GM10248 (cell line): ENCODE data around the gene MYO9B.

Experiments used
- CTCF ChIA-PET: fragments of 300-600 bp; sonication (Branson Sonifier 250); formaldehyde crosslinking; extraction: SDS; loops from one replicate; lab custom pipeline; 2021; ENCODE audit warnings: antibody characterized with exemption; lab: Yijun Ruan, JAX
- POLR2A ChIA-PET: fragments of 350-650 bp; sonication (Branson Sonifier 250); formaldehyde crosslinking; extraction: SDS; loops from one replicate; lab custom pipeline; 2020; ENCODE audit warnings: antibody characterized with exemption; lab: Yijun Ruan, JAX
- DNase-seq: peaks from one replicate; pipeline ENCODE4 v3.0.0; 2012; ENCODE audit errors: extremely low spot score
- TF ChIP-seq, protein P1 (sequence below): IDR thresholded peaks from 2 replicates; pipeline ENCODE4 v1.5.1; 2012; ENCODE audit warnings: mild to moderate bottlenecking, low read depth; ENCODE audit errors: extremely low read depth, missing control alignments, control extremely low read depth

The MYO9B gene

DNA sequence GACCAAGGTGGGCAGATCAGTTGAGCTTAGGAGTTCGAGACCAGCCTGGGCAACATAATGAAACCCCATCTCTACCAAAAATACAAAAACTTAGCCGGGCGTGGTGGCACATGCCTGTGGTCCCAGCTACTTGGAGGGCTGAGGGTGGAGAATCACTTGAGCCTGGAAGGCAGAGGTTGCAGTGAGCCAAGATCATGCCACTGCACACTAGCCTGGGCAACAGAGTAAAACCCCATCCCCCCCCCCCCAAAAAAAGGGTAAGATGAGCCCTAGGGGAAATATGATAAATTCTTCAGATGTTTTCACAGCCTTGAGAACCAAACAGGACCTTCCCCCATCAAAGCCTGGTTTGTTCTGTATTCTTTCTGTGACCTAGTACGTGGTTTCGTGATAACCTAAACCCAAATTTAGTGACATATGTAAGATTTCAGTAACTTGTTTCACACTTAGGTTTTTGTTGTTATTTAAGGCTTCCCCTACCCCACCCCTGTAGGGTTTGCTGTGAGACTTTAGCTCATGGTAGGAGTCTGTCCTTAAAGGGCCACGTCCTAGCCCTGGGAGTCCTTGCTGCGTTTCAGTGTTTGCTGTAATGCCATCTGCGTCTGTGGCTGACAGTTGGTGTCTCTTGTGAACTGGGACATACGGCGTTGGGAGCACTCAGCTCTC, 49.6 kb downstream of the MYO9B start:
- TF ChIP-seq, protein P1, sequence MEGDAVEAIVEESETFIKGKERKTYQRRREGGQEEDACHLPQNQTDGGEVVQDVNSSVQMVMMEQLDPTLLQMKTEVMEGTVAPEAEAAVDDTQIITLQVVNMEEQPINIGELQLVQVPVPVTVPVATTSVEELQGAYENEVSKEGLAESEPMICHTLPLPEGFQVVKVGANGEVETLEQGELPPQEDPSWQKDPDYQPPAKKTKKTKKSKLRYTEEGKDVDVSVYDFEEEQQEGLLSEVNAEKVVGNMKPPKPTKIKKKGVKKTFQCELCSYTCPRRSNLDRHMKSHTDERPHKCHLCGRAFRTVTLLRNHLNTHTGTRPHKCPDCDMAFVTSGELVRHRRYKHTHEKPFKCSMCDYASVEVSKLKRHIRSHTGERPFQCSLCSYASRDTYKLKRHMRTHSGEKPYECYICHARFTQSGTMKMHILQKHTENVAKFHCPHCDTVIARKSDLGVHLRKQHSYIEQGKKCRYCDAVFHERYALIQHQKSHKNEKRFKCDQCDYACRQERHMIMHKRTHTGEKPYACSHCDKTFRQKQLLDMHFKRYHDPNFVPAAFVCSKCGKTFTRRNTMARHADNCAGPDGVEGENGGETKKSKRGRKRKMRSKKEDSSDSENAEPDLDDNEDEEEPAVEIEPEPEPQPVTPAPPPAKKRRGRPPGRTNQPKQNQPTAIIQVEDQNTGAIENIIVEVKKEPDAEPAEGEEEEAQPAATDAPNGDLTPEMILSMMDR, result no peak
- CTCF ChIA-PET, result interaction anchor here (0.8 to 2.0 kb wide), 12 partner anchors 9 to 410 kb away, joined by 3 to 15 read pairs (median 4); no protein-coding TSS in a partner anchor
- POLR2A ChIA-PET, result interaction anchor here (0.6 to 1.7 kb wide), 7 partner anchors 9 to 51 kb away, joined by 4 to 9 read pairs (median 6); no protein-coding TSS in a partner anchor
- DNase-seq, result peak; percentile 79

DNA sequence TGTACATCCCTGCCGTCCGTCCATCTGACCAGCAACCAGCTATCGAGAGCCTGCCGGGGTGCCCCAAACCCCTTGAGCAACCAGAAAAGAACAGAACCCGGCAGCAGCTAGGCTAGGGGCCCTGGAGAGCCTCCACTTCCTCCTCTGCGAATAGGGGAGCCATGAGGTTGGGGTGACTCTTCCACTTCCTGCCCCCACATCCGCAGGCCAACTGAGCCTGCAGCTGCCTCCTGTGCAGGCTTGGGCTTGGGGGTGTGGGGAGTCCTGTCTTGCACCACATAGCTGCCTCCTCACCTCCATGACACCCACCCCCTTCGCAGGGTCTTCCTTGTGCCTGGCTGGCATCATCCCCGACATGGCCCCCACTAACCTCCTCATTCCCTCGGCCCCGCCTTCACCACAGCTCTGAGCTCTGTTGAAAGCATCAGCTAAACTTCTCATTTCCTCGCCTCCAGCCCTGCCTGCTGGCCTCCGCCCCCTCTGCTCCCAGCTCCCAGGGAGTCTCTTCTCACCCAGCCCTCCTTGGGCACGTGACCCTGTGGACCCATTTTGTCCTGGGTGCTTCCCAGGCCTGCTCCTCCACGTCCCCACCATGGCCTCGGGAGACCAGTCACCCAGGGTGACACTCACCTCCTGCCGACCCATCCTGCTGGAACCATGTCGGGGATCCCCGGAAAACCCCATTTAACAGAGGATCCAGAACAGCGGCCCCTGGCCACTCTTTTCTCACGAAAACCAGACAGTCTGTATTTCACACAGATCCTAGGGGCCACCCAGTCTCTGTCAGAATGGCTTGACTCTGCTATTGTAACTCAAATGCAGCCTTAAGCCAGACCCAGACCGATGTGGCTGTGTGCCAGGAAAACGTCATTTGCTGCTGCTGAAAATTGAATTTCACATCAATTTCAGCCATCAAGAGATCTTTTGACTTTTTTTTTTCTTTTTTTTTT, 50.4 kb downstream of the MYO9B start:
- DNase-seq, result peak; percentile 80
- TF ChIP-seq, protein P1, result no peak
- POLR2A ChIA-PET, result interaction anchor here (0.7 to 1.7 kb wide), 6 partner anchors 16 to 52 kb away, joined by 3 to 7 read pairs (median 6); no protein-coding TSS in a partner anchor
- CTCF ChIA-PET, result interaction anchor here (0.8 to 2.0 kb wide), 11 partner anchors 10 to 411 kb away, joined by 3 to 15 read pairs (median 4); no protein-coding TSS in a partner anchor

DNA sequence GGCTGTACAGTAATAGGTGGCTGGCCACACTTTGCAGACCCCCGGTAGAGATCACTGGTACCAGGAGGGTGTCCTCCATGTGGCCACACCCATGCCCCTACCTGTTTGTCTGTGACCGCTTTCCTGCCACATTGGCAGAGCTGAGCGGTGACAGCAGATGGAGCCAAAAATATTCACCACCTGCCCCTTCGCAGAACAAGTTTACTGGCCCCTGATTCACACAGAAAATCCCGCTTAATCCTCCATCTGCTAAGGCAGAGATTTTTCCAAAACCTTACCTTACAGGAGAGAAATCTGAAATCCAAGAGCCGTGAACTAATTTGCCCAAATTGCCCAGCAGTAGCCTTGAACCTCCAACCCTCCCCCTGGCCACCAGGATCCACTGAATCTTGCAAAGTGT, 52.1 kb downstream of the MYO9B start:
- no peak for DNase-seq
- ChIA-PET POLR2A (interaction anchor here (0.7 kb wide), 1 partner anchor 54 kb away, joined by 5 read pairs; no protein-coding TSS in a partner anchor), CTCF (no interaction called here)

DNA sequence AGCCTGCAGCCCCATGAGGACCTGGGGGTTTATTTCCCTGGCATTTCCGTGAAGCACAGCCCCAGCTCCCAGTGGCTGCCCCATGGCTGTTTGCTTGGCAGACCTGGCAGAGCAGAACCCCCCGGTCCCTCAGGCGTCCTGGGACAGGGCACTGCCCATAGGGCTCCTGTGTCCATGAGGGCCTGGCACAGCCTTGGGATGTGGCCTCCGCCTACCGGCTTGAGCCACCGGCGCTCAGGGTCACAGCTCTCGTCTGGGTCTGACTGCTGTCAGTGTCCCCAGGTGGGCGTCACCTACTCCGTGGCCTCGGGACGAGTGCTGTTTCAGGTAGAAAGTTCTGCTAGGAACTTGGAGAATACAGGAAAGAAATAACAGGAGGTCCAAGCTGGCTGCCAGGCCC, 52.8 kb downstream of the MYO9B start:
- CTCF ChIA-PET, result interaction anchor here (1.7 to 1.8 kb wide), 2 partner anchors 12 to 36 kb away, joined by 4 read pairs; no protein-coding TSS in a partner anchor
- TF ChIP-seq, protein P1, result no peak
- POLR2A ChIA-PET, result no interaction called here
- DNase-seq, result no peak

More for the DNA sequence above, 52.1 kb downstream of the MYO9B start:
- TF ChIP-seq, protein P1, result no peak

DNA sequence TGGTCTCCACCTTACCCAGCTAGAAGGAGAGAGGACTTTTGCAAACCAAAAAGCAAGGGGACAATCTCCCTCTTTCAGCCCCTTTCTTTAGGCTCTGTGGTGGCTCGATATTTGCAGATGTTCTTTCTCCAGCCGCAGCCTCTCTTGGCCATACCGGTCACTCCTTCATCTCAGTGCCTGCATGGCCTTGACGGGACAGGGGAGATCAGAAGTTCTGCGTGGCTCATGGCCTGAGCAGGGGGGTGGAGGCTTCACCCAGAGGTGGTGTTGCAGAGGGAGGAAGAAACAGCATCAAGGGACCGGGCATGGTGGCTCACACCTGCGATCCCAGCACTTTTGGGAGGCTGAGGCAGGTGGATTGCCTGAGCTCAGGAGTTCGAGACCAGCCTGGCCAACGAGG, 53.2 kb downstream of the MYO9B start:
- TF ChIP-seq, protein P1, result no peak
- no peak for DNase-seq
- CTCF ChIA-PET, result interaction anchor here (1.7 to 1.8 kb wide), 2 partner anchors 13 to 36 kb away, joined by 4 read pairs; no protein-coding TSS in a partner anchor
- POLR2A ChIA-PET, result no interaction called here

DNA sequence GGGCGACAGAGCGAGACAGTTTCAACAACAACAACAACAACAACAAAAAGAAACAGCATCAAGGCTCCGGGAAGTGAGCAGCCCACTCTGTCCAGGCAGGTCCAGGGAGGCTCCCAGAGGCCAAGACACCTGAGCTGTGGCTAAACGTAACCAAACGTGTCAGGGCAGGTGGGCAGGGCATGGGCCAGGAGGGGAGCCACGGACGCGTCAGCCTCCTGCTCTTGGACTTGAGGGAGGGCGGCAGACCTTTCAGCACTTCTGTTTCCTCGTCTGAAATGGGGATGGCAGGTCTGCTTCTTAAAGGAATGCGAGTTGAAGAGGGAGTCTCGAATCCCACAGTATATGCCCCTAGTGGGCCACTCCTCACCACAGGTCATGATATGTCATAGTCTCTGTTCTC, 53.8 kb downstream of the MYO9B start:
- ChIA-PET POLR2A (no interaction called here), CTCF (interaction anchor here (1.7 to 1.8 kb wide), 2 partner anchors 13 to 35 kb away, joined by 4 read pairs; no protein-coding TSS in a partner anchor)
- TF ChIP-seq, protein P1, result no peak
- DNase-seq, result no peak
